Measurements from ENCODE around the gene PPP3CB. TPM values are rescaled to one million over a fixed set of nuclear protein-coding genes. Genes with fewer than 3 reads are reported as not detected.

Gene PPP3CB
- total and polyA plus RNA-seq, 12 donors = 34.4 to 78.6 (median 64.1) TPM

- Histone ChIP-seq H3K4me3 (no peak overlapping the region), H3K4me1 (peaks cover 0 to 29% (median 4%) of the 10 kb centered on the region in 9 donors), H3K27me3 (no peaks in the 10 kb centered on the region), H3K36me3 (peaks cover 0 to 75% (median 27%) of the 10 kb centered on the region in 9 donors), H3K9me3 (no peaks in the 10 kb centered on the region), H3K27ac (peak overlapping the region in 3 of 10 donors; percentile 1 to 45 (median 17))
- DNase-seq = no peak
- WGBS, 2 donors = 44 to 53% methylated on average over 1 of the region's 1 CpG
- intact Hi-C loops (cut with DNase I) = no loop called here
- ATAC-seq = peak in 3 of 8 donors; percentile 64 to 80 (median 79)
- no peak for TF ChIP-seq CTCF (IDR thresholded peaks at IDR 0.05)
These were observed 47.4 kb downstream of the PPP3CB start for GRCh38 chr10:73448384-73448783.

GRCh38 chr10:73446926-73447325 lies 48.9 kb downstream of the PPP3CB start:
- H3K4me1 ChIP-seq = peaks cover 0 to 37% (median 4%) of the 10 kb centered on the region in 9 donors
- intact Hi-C loops (cut with DNase I) = no loop called here
- no peak for DNase-seq
- H3K27me3 ChIP-seq = no peaks in the 10 kb centered on the region
- no peaks in the 10 kb centered on the region for H3K9me3 ChIP-seq
- TF ChIP-seq CTCF (IDR thresholded peaks at IDR 0.05) = no peak
- H3K4me3 ChIP-seq = no peak overlapping the region
- H3K36me3 ChIP-seq = peaks cover 0 to 73% (median 26%) of the 10 kb centered on the region in 9 donors
- ATAC-seq = no peak
- H3K27ac ChIP-seq = no peak overlapping the region

- Histone ChIP-seq H3K4me1 (peaks cover 0 to 37% (median 4%) of the 10 kb centered on the region in 9 donors), H3K4me3 (no peak overlapping the region), H3K36me3 (peaks cover 0 to 91% (median 26%) of the 10 kb centered on the region in 9 donors), H3K27ac (no peak overlapping the region), H3K9me3 (no peaks in the 10 kb centered on the region), H3K27me3 (no peaks in the 10 kb centered on the region)
- DNase-seq (no peak), ATAC-seq (no peak)
- intact Hi-C loops (cut with DNase I) = no loop called here
- 76 to 80% methylated on average over 1 of the region's 1 CpG for WGBS, 2 donors
- TF ChIP-seq CTCF (IDR thresholded peaks at IDR 0.05) = no peak
These were observed 51.4 kb downstream of the PPP3CB start for GRCh38 chr10:73444457-73444856.

GRCh38 chr10:73439605-73440312 lies 56.1 kb downstream of the PPP3CB start:
- peaks cover 0 to 90% (median 25%) of the 10 kb centered on the region in 9 donors for H3K36me3 ChIP-seq
- H3K9me3 ChIP-seq = no peaks in the 10 kb centered on the region
- intact Hi-C loops (cut with DNase I) = no loop called here
- TF ChIP-seq CTCF (IDR thresholded peaks at IDR 0.05) = no peak
- no peak overlapping the region for H3K27ac ChIP-seq
- H3K27me3 ChIP-seq = no peaks in the 10 kb centered on the region
- ATAC-seq = peak in 1 of 8 donors; percentile 50
- no peak overlapping the region for H3K4me3 ChIP-seq
- WGBS, 2 donors = 89 to 90% methylated on average over 1 of the region's 1 CpG
- H3K4me1 ChIP-seq = peaks cover 0 to 14% (median 0%) of the 10 kb centered on the region in 9 donors
- DNase-seq = no peak

Data from heart right ventricle (tissue), 16 donors.